Measurements from ENCODE around the gene HBE1. TPM values are rescaled to one million over a fixed set of nuclear protein-coding genes. Genes with fewer than 3 reads are reported as not detected.

Gene HBE1
- total and polyA plus RNA-seq, 9 of the 15 experiments (the other 6 are each of a cell fraction or from before 2014, with no cell fraction given), result 612 to 10,250 (median 2,181) TPM

GRCh38 chr11:5288108-5288905 lies 18.6 kb upstream of the HBE1 start (continued):
- TF ChIP-seq TAF1 (IDR thresholded peaks at IDR 0.05; ENCODE audit: control insufficient read depth, extremely low read depth, insufficient read depth, low read length, severe bottlenecking), result peak; percentile 75
- 0 out of 4 replicates have a peak, but pooled peaks of 1 of the 2 experiments have one; percentile 21 for TF ChIP-seq MAZ (CRISPR knock-in tag; conservative IDR thresholded peaks at IDR 0.05 in 1 of 2, IDR thresholded peaks at IDR 0.05 in 1 of 2)
- TF ChIP-seq ARID3A (IDR thresholded peaks at IDR 0.05; ENCODE audit: borderline replicate concordance, low read depth, low read length), result 0 out of 2 replicates have a peak, but pooled peaks have one; percentile 46
- no peak for TF ChIP-seq XRCC3 (IDR thresholded peaks at IDR 0.05)
- TF ChIP-seq ZNF23 (CRISPR knock-in tag; IDR thresholded peaks at IDR 0.05), result no peak
- TF ChIP-seq E2F5 (CRISPR knock-in tag; IDR thresholded peaks at IDR 0.05), result no peak
- TF ChIP-seq THRAP3 (IDR thresholded peaks at IDR 0.05; ENCODE audit: borderline replicate concordance), result no peak
- TF ChIP-seq SRF (CRISPR knock-in tag; IDR thresholded peaks at IDR 0.05), result no peak
- peak; percentile 55 for TF ChIP-seq CCNT2 (IDR thresholded peaks at IDR 0.05; ENCODE audit: borderline replicate concordance, extremely low read depth, insufficient read length, low read depth, low read length)
- no peak for TF ChIP-seq FOXA1 (IDR thresholded peaks at IDR 0.05; ENCODE audit: borderline replicate concordance)
- TF ChIP-seq SMARCC2 (IDR thresholded peaks at IDR 0.05; ENCODE audit: low read depth), result peak; percentile 89
- TF ChIP-seq ILK (tag; IDR thresholded peaks at IDR 0.05; ENCODE audit: borderline replicate concordance, low read depth), result no peak
- no peak for TF ChIP-seq POLR2B (IDR thresholded peaks at IDR 0.05; ENCODE audit: low read depth, partially characterized antibody)
- no peak for TF ChIP-seq RHOXF2B (CRISPR knock-in tag; conservative IDR thresholded peaks at IDR 0.05)
- no peak for TF ChIP-seq ZNF511 (CRISPR knock-in tag; IDR thresholded peaks at IDR 0.05)
- TF ChIP-seq CHD2 (IDR thresholded peaks at IDR 0.05; ENCODE audit: low read depth, low read length), result no peak
- TF ChIP-seq THRB (CRISPR knock-in tag; conservative IDR thresholded peaks at IDR 0.05), result no peak
- peak; percentile 31 for TF ChIP-seq SMAD1 (IDR thresholded peaks at IDR 0.05; ENCODE audit: low read depth, low read length, partially characterized antibody)
- TF ChIP-seq TAF7 (tag; IDR thresholded peaks at IDR 0.05), result no peak
- no peak for TF ChIP-seq RAD51 (IDR thresholded peaks at IDR 0.05; ENCODE audit: borderline replicate concordance, low read depth)
- TF ChIP-seq NELFE (IDR thresholded peaks at IDR 0.05; ENCODE audit: insufficient read depth, insufficient read length), result no peak
- TF ChIP-seq HOXB6 (CRISPR knock-in tag; IDR thresholded peaks at IDR 0.05; ENCODE audit: borderline replicate concordance), result no peak

All from K562 (cell line).